ENCODE data around the gene CMSS1. TPM values are rescaled to one million over a fixed set of nuclear protein-coding genes. Genes with fewer than 3 reads are reported as not detected.

Gene CMSS1
- polyA plus RNA-seq, 1 of the 3 experiments (the other 2 are of a cell fraction): 9.1 TPM

GRCh38 chr3:99808163-99808794, 9.4 kb upstream of the CMSS1 start:
- Histone ChIP-seq H4K20me1 (ENCODE audit: insufficient read depth) (no peaks in the 10 kb centered on the region), H3K79me2 (ENCODE audit: insufficient read depth) (no peaks in the 10 kb centered on the region), H3K4me1 (ENCODE audit: control insufficient read depth in 1 of 2, insufficient read depth in 2 of 2, low read depth in 1 of 2, low read length in 1 of 2) (no peaks in the 10 kb centered on the region), H2AFZ (ENCODE audit: low read depth) (no peak overlapping the region), H3F3A (replicated peaks; ENCODE audit: insufficient read depth) (no peaks in the 10 kb centered on the region), H3K27ac (ENCODE audit: low read depth in 2 of 2, low read length in 1 of 2) (no peak overlapping the region), H3K27me3 (ENCODE audit: insufficient read depth) (no peaks in the 10 kb centered on the region), H3K4me3 (ENCODE audit: low read depth in 2 of 2, low read length in 1 of 2) (no peak overlapping the region; a peak in 1 of 4 replicates), H3K9ac (no peak overlapping the region), H3K36me3 (replicated peaks in 1 of 2; ENCODE audit: control insufficient read depth in 1 of 2, insufficient read depth in 2 of 2, low read length in 1 of 2) (no peaks in the 10 kb centered on the region), H3K9me3 (no peaks in the 10 kb centered on the region; the same call in 1 of the 2 replicates), H3K4me2 (no peak overlapping the region), H3K9me2 (no peaks in the 10 kb centered on the region)
- no peak for TF ChIP-seq JUND (IDR thresholded peaks at IDR 0.05)
- TF ChIP-seq CTCF (IDR thresholded peaks at IDR 0.05): peak; percentile 82
- TF ChIP-seq MAX (IDR thresholded peaks at IDR 0.05; ENCODE audit: low read depth): no peak
- TF ChIP-seq SMC3 (IDR thresholded peaks at IDR 0.05; ENCODE audit: low read depth, low read length): peak; percentile 39
- peak; percentile 59 for TF ChIP-seq RAD21 (IDR thresholded peaks at IDR 0.05; ENCODE audit: low read length)
- TF ChIP-seq MEF2A (IDR thresholded peaks at IDR 0.05; ENCODE audit: borderline replicate concordance, low read depth): no peak
- 39% methylated on average over 3 of the region's 4 CpGs for WGBS (ENCODE audit: low lambda C conversion rate)
- DNase-seq: peak; percentile 53
- POLR2A ChIA-PET: no interaction called here
- CTCF ChIA-PET: interaction anchor here (0.7 to 3.1 kb wide), 18 partner anchors 9 to 331 kb away, joined by 3 to 22 read pairs (median 4); partner anchors contain the start of gene CMSS1

GRCh38 chr3:99809565-99809964, 8.1 kb upstream of the CMSS1 start:
- H3K4me1 ChIP-seq (ENCODE audit: control insufficient read depth in 1 of 2, insufficient read depth in 2 of 2, low read depth in 1 of 2, low read length in 1 of 2): no peaks in the 10 kb centered on the region
- H3K27ac ChIP-seq (ENCODE audit: low read depth in 2 of 2, low read length in 1 of 2): no peak overlapping the region
- no peak overlapping the region for H2AFZ ChIP-seq (ENCODE audit: low read depth)
- H3K36me3 ChIP-seq (replicated peaks in 1 of 2; ENCODE audit: control insufficient read depth in 1 of 2, insufficient read depth in 2 of 2, low read length in 1 of 2): no peaks in the 10 kb centered on the region
- no peaks in the 10 kb centered on the region for H3K9me2 ChIP-seq
- no peaks in the 10 kb centered on the region for H3K79me2 ChIP-seq (ENCODE audit: insufficient read depth)
- H3K27me3 ChIP-seq (ENCODE audit: insufficient read depth): no peaks in the 10 kb centered on the region
- H4K20me1 ChIP-seq (ENCODE audit: insufficient read depth): no peaks in the 10 kb centered on the region
- 28% methylated on average over 2 of the region's 2 CpGs for WGBS (ENCODE audit: low lambda C conversion rate)
- ChIA-PET POLR2A (no interaction called here), CTCF (interaction anchor here (1.4 to 3.1 kb wide), 5 partner anchors 8 to 51 kb away, joined by 4 to 22 read pairs (median 16); partner anchors contain the start of gene CMSS1)
- no peak overlapping the region for H3K4me3 ChIP-seq (ENCODE audit: low read depth in 2 of 2, low read length in 1 of 2)
- H3F3A ChIP-seq (replicated peaks; ENCODE audit: insufficient read depth): no peaks in the 10 kb centered on the region
- no peak overlapping the region for H3K4me2 ChIP-seq
- H3K9ac ChIP-seq: no peak overlapping the region
- no peak for DNase-seq
- H3K9me3 ChIP-seq: no peaks in the 10 kb centered on the region; the same call in 1 of the 2 replicates
- TF ChIP-seq RFX5 (IDR thresholded peaks at IDR 0.05; ENCODE audit: low read length) (no peak), NFIC (IDR thresholded peaks at IDR 0.05; ENCODE audit: borderline replicate concordance) (no peak), FOXJ3 (CRISPR knock-in tag; IDR thresholded peaks at IDR 0.05) (no peak), POLR2AphosphoS5 (IDR thresholded peaks at IDR 0.05; ENCODE audit: low read depth, low read length) (no peak), MEF2A (IDR thresholded peaks at IDR 0.05; ENCODE audit: borderline replicate concordance, low read depth) (no peak), SMC3 (IDR thresholded peaks at IDR 0.05; ENCODE audit: low read depth, low read length) (no peak), FOXM1 (IDR thresholded peaks at IDR 0.05; ENCODE audit: low read depth) (no peak), MAX (IDR thresholded peaks at IDR 0.05; ENCODE audit: low read depth) (no peak), EP300 (IDR thresholded peaks at IDR 0.05; ENCODE audit: borderline replicate concordance in 1 of 2, low read depth in 1 of 2, low read length in 1 of 2) (no peak), USF2 (IDR thresholded peaks at IDR 0.05; ENCODE audit: borderline replicate concordance, low read depth, low read length) (no peak), RAD21 (IDR thresholded peaks at IDR 0.05; ENCODE audit: low read length) (no peak), MXI1 (IDR thresholded peaks at IDR 0.05; ENCODE audit: low read depth, low read length) (no peak), YY1 (IDR thresholded peaks at IDR 0.05; ENCODE audit: low read depth) (no peak), IRF3 (IDR thresholded peaks at IDR 0.05; ENCODE audit: low read depth, low read length) (no peak), CTCF (IDR thresholded peaks at IDR 0.05) (no peak), NRF1 (IDR thresholded peaks at IDR 0.05; ENCODE audit: low read depth, low read length) (no peak)

Measured in SK-N-SH (cell line).